Measurements from ENCODE around the gene HEATR9.

HEATR9 gene

DNA sequence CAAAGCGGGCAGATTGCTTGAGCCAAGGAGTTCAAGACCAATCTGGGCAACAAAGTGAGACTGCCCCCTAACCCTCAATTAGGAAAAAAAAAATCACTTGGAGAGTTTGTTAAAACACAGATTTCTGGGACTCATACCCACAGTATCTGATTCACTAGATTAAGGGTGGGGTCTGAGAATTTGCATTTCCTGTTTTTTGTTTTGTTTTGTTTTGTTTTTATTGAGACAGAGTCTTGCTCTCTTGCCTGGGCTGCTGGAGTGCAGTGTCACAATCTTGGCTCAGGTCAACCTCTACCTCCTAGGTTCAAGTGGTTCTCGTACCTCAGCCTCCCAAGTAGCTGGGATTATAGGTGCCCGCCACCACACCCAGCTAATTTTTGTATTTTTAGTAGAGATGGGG lies 1.1 kb downstream of the HEATR9 start:
- H3K27ac ChIP-seq (ENCODE audit: low read length): no peak overlapping the region
- H3K27me3 ChIP-seq (replicated peaks; ENCODE audit: insufficient read depth, low read length): no peaks in the 10 kb centered on the region
- no peaks in the 10 kb centered on the region for H4K20me1 ChIP-seq (ENCODE audit: insufficient read depth, low read length)
- H3F3A ChIP-seq (ENCODE audit: insufficient read depth, low read length): no peaks in the 10 kb centered on the region
- no peak for DNase-seq
- no peaks in the 10 kb centered on the region for H3K9me3 ChIP-seq (replicated peaks; ENCODE audit: insufficient read depth, low read length)
- TF ChIP-seq EZH2 (optimal IDR thresholded peaks at IDR 0.05; ENCODE audit: low read depth, low read length) (no peak), EZH2phosphoT487 (IDR thresholded peaks at IDR 0.05; ENCODE audit: low read length) (no peak)
- TF ChIP-seq, protein P1, sequence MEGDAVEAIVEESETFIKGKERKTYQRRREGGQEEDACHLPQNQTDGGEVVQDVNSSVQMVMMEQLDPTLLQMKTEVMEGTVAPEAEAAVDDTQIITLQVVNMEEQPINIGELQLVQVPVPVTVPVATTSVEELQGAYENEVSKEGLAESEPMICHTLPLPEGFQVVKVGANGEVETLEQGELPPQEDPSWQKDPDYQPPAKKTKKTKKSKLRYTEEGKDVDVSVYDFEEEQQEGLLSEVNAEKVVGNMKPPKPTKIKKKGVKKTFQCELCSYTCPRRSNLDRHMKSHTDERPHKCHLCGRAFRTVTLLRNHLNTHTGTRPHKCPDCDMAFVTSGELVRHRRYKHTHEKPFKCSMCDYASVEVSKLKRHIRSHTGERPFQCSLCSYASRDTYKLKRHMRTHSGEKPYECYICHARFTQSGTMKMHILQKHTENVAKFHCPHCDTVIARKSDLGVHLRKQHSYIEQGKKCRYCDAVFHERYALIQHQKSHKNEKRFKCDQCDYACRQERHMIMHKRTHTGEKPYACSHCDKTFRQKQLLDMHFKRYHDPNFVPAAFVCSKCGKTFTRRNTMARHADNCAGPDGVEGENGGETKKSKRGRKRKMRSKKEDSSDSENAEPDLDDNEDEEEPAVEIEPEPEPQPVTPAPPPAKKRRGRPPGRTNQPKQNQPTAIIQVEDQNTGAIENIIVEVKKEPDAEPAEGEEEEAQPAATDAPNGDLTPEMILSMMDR (IDR thresholded peaks at IDR 0.05; ENCODE audit: low read length): no peak
- H3K79me2 ChIP-seq (ENCODE audit: low read length): no peaks in the 10 kb centered on the region
- no peak overlapping the region for H3K4me2 ChIP-seq (ENCODE audit: low read depth, low read length)
- H3K36me3 ChIP-seq (replicated peaks; ENCODE audit: insufficient read depth, low read length): no peaks in the 10 kb centered on the region
- no peak overlapping the region for H3K4me3 ChIP-seq (ENCODE audit: low read length)
- H3K4me1 ChIP-seq (ENCODE audit: low read length): no peaks in the 10 kb centered on the region
- no peaks in the 10 kb centered on the region for H3K9me2 ChIP-seq (replicated peaks; ENCODE audit: insufficient read depth, low read length)
- no peak overlapping the region for H3K9ac ChIP-seq (ENCODE audit: low read length)
- H2AFZ ChIP-seq (ENCODE audit: low read length): no peak overlapping the region

DNA sequence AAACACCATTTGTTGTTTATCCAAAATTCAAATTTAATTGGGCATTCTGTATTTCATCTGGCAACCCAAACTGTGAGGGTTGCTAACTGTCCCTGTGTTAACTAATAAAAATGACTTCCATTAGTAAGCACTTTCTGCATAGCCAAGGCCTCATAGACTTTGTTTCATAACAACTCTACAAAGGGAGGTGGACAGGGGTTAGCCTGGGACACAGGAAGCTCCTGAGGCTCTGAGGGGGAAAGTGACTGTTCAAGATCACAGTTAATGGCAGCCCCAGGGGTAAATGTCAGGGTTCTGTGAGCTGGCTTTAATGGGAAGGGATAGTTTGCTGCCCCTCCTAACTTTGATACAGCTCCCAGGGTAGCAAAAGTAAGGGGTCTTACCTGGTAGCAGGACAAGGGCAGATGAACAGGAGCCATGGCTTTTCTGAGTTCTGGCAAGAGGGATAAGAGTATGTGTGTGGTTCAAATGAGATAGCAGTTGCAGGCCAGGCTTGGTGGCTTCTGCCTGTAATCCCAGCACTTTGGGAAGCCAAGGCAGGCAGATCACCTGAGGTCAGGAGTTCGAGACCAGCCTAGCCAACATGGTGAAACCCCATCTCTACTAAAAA lies 2.2 kb downstream of the HEATR9 start:
- no peaks in the 10 kb centered on the region for H3K9me3 ChIP-seq (replicated peaks; ENCODE audit: insufficient read depth, low read length)

DNA sequence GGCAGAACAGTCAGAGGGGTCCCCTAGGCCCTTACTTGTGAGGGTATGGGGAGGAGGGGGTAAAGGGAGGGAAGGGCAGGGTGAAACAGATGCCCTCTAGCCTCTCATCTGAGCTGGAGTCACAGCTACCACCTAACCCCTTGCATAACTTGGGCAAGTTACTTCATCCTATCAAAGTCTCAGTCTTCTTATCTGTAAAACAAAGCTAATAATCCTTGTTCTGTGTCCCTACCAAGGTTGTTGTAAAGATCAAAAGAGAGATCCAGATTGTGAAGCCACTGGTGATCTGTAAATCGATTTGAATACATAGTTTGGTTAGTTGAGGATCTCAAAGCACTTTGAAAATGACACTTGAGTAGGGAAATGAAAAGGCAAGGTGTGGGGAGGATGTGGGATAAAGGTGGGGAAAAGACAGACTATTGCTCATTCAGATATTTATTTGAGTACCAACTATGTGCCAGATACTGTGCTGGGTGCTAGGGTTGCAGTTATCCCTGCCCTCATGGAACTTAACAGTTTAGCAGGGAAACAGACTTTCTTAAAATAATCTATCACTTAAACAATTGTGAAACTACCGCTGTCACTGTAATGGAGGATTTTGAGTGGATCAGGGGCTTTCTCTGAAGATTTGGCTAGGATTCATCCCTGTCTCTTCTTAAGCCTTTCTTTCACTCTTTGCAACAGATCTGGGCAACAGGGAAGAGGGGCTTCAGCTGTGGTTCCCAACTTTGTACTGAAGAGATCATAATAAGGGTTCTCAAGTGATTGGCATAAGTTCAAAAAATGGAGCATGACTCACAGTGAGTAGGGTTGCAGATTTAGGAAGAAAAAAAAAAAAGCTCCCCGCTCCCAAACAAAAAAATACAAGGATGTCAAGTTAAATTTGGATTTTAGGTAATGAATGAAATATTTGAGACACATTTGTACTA lies 3.0 kb downstream of the HEATR9 start:
- Histone ChIP-seq H3K36me3 (replicated peaks; ENCODE audit: insufficient read depth, low read length) (no peaks in the 10 kb centered on the region), H3K27ac (ENCODE audit: low read length) (no peak overlapping the region), H2AFZ (ENCODE audit: low read length) (no peak overlapping the region), H3K9me2 (replicated peaks; ENCODE audit: insufficient read depth, low read length) (no peaks in the 10 kb centered on the region), H3K4me1 (ENCODE audit: low read length) (no peaks in the 10 kb centered on the region), H3K9me3 (replicated peaks; ENCODE audit: insufficient read depth, low read length) (no peaks in the 10 kb centered on the region), H3K9ac (ENCODE audit: low read length) (no peak overlapping the region), H4K20me1 (ENCODE audit: insufficient read depth, low read length) (no peaks in the 10 kb centered on the region), H3K27me3 (replicated peaks; ENCODE audit: insufficient read depth, low read length) (no peaks in the 10 kb centered on the region), H3K4me3 (ENCODE audit: low read length) (no peak overlapping the region), H3F3A (ENCODE audit: insufficient read depth, low read length) (no peaks in the 10 kb centered on the region), H3K79me2 (ENCODE audit: low read length) (no peaks in the 10 kb centered on the region), H3K4me2 (ENCODE audit: low read depth, low read length) (no peak overlapping the region)
- TF ChIP-seq EZH2phosphoT487 (IDR thresholded peaks at IDR 0.05; ENCODE audit: low read length): no peak
- TF ChIP-seq, protein P1 (IDR thresholded peaks at IDR 0.05; ENCODE audit: low read length): no peak
- TF ChIP-seq EZH2 (optimal IDR thresholded peaks at IDR 0.05; ENCODE audit: low read depth, low read length): no peak
- no peak for DNase-seq

More for the DNA sequence above, 2.2 kb downstream of the HEATR9 start:
- H3K4me3 ChIP-seq (ENCODE audit: low read length): no peak overlapping the region
- no peak overlapping the region for H2AFZ ChIP-seq (ENCODE audit: low read length)
- no peaks in the 10 kb centered on the region for H4K20me1 ChIP-seq (ENCODE audit: insufficient read depth, low read length)
- H3K9me2 ChIP-seq (replicated peaks; ENCODE audit: insufficient read depth, low read length): no peaks in the 10 kb centered on the region
- H3K27ac ChIP-seq (ENCODE audit: low read length): no peak overlapping the region
- TF ChIP-seq EZH2phosphoT487 (IDR thresholded peaks at IDR 0.05; ENCODE audit: low read length) (no peak), EZH2 (optimal IDR thresholded peaks at IDR 0.05; ENCODE audit: low read depth, low read length) (no peak)
- TF ChIP-seq, protein P1 (IDR thresholded peaks at IDR 0.05; ENCODE audit: low read length): no peak
- no peaks in the 10 kb centered on the region for H3K4me1 ChIP-seq (ENCODE audit: low read length)
- no peak for DNase-seq
- H3K9ac ChIP-seq (ENCODE audit: low read length): no peak overlapping the region
- no peaks in the 10 kb centered on the region for H3K79me2 ChIP-seq (ENCODE audit: low read length)
- H3K36me3 ChIP-seq (replicated peaks; ENCODE audit: insufficient read depth, low read length): no peaks in the 10 kb centered on the region
- no peaks in the 10 kb centered on the region for H3K27me3 ChIP-seq (replicated peaks; ENCODE audit: insufficient read depth, low read length)
- no peak overlapping the region for H3K4me2 ChIP-seq (ENCODE audit: low read depth, low read length)
- no peaks in the 10 kb centered on the region for H3F3A ChIP-seq (ENCODE audit: insufficient read depth, low read length)

All from MM.1S (cell line).